AG20443 (cell line): ENCODE results near the gene M1AP.

Experiments
- DNase-seq: peaks from one replicate; pipeline ENCODE4 v3.0.0; 2012; ENCODE audit warnings: low spot score, mixed read lengths

Gene M1AP

DNA sequence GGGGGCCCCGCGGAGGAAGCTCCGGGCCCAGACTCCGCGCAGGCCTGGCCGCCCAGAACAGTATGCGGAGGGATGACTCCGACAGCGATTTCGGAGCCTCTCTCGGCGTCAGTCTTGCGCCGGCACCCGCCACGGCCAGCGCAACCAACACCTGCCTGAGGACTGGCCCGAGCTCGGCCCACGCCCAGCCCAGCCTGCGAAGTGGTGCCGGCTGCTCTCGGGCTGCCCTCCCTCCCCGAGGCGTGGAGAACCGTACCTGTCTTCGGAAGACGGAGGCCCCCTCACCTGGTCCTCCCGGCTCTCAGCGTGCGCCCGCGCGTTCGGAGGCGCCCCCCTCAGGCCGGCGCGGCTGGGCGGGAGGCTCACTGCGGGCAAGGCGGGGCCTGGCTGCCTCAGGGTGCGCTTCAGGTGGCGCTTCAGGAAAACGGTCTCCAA, at the start of gene M1AP:
M1AP (minus strand) TSS at position 322 of the 435 bp plus-strand sequence. CDS start 8,055 bp downstream, outside the sequence.
- DNase-seq: peak; percentile 18

- DNase-seq: no peak
Measured at GRCh38 chr2:74696829-74697228, 48.7 kb upstream of the M1AP start.

- no peak for DNase-seq
Measured at GRCh38 chr2:74695663-74696062, 47.5 kb upstream of the M1AP start.

GRCh38 chr2:74694281-74694680, 46.2 kb upstream of the M1AP start:
- DNase-seq: no peak

GRCh38 chr2:74693668-74694067, 45.5 kb upstream of the M1AP start:
- no peak for DNase-seq

GRCh38 chr2:74693213-74693612, 45.1 kb upstream of the M1AP start:
- DNase-seq: no peak

DNA sequence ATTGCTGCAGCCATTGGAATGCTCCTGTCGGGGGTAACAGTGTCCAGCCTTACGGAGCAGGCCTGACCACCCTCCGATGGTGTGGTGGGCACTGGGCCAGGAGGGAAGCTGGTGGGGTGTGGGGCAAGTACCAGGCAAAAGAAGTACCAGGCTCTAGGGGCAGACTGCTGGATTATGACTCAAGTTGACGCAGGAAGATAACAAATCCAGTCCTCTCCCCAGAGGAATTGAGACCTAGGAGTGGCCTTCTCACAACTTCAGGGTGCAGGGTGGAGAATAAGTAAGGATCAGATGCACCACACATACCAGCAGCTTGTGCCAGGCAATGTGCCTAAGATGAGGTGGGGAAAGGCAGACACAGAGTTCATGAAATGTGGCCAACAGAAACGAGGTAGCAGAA, 43.8 kb upstream of the M1AP start:
- no peak for DNase-seq

DNA sequence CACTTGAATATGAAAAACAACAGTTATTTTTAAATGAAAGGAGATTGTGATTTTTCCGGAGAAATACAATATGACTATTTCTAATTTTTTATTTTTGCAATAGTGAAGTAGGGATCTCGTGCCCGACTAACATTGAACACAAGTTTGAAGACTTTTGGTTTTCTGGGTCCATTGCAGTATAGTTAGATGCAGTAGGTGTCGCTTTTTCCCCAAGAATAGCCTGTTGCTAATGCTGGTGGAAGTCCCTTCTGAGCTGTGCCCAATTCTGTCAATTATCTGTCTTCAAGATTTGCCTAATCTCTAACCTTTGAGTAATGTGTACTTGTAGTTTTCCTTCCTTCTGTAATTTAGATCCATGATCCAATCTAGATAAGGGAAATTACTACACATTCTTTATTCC, 42.4 kb upstream of the M1AP start:
- peak; percentile 81 for DNase-seq

DNA sequence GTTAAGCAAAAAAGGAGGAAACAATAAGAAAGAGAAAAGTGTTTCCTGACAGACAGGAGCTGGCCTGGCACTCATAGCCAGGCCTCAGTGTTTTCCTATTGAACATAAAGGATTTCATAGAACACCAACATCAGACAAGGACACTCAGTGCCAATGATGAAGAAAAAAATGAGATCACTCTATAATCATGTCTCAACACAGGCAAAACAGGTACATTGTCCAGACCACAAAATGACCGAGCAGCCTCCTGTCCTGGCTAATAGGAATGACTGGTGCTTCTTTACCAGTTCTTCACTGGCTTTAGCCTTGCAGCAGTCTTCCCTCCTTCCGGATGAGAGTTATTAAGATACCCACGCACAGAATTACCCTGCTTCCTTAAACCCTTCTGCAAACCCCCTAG, 41.5 kb upstream of the M1AP start:
- DNase-seq: no peak

DNA sequence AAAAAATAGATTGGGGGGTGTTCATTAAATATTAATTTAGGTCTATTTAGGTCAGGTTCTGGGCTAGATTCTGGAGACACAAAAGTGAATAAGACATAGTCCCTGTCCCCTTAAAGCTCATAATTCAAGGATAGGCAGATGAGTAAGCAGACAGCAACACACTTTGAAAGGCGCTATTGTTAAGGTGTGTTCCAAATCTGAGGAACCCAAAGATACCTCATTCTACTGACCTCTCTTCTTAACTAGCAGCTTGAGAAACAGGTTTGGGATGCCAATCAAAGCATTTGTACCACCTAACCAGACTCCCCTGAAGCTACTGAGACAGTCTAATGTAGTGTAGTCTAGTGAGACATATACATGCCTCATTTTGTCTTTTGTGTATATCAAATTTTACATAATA, 40.8 kb upstream of the M1AP start:
- no peak for DNase-seq

- DNase-seq: no peak
Measured at GRCh38 chr2:74685408-74685807, 37.3 kb upstream of the M1AP start.

GRCh38 chr2:74682501-74682900, 34.4 kb upstream of the M1AP start:
- no peak for DNase-seq

DNA sequence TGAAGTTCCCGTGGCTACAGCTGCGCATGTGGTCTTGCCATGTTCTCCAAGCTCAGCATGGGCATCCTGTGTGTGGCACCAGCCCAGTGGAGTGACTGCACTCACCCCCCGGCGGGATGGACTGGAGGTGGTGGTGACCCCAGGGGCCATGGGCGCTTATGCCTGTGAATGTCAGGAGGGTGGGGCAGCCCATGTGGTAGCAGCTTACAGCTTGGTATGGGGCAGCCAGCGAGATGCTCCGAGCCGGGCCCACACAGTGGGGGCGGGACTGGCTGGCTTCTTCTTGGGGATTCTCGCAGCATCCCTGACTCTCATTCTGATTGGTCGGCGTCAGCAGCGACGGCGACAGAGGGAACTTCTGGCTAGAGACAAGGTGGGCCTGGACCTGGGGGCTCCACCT, 31.5 kb upstream of the M1AP start:
- DNase-seq: no peak

GRCh38 chr2:74676331-74676730, 28.2 kb upstream of the M1AP start:
- no peak for DNase-seq

DNA sequence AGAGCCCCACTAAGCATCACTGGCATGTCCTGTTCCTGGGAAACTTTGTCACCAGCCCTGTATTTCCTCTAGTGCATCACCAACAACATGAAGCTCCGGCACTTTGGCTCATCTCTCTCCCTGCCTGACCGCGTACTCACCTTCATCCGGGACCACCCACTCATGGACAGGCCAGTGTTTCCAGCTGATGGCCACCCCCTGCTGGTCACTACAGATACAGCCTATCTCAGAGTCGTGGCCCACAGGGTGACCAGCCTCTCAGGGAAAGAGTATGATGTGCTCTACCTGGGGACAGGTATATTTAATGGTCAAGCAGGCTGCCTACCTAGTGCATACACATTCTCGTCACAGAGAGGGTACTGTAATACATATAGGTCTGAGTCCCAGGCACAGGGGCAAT, 27.0 kb upstream of the M1AP start:
- no peak for DNase-seq

DNA sequence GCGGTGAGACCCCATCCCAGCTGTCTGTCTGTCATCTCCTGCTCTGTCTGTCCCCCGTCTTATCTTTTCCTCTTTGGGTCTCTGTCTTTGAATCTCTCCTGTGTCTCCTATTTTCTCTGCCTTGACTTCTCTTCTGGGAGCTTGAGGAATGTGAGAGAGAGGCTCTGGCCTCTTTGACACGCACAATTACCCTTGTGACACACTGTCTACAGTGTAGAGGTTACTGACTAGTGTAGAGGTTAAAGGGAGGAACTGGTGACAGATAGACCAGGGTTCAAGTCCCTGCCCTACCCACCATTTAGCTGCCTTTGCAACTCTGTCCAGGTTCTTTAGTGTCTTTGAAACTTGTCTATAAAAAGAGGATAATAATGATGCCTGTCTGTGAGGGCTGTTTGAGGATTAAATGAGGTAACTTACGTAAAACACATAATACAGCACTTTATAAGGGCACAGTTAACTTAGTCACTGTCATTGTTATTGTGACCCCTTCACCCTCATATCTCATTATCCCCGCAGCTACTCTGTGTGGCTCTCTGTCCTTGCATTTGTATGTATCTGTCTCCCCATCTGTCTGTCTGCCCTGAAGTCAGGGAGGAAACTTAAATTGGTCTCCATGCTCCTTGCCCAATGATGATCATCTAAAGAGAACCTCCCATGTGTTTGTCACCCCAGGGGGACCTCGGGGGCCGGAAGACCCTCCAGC, 25.8 kb upstream of the M1AP start:
- DNase-seq: no peak

- peak; percentile 49 for DNase-seq
Measured at GRCh38 chr2:74671479-74671878, 23.3 kb upstream of the M1AP start.

DNA sequence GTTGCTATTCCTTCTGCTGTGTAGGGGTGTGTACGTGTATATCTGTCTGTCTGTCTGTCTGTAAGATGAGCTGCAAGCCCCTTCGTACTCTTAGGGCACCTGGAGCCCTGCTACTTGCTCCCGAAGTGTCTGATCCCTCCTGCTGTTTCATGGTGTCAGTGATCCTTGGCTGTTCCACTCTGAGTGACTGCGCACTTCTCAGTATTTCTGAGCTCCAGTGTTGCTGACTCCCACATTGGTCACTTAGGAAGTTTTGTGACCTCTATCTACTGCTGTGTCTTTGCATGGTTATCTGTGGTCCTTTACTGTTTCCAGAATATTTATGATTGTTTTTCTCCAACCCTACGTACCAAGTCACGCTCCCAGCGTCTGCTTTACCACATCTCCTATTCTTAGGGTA, 22.1 kb upstream of the M1AP start:
- no peak for DNase-seq

DNA sequence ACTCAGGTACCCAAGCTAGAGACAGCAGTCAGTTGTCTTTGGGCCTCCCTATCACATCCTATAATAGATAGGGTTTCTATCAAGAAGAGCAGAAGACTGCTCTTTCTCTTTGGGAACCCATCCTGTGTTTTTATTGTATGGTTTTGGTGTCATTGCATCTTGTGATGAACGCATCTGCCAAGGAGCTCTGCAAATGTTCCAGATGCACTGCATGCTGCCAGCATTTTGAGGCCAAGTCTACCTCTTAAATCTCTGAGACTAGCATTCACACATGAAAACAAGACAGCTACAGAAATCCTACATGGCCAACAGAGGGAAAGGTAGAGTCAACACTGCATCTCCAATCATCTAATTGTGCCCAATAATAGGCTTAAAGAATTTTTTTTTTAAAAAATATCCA, 20.0 kb upstream of the M1AP start:
- no peak for DNase-seq

GRCh38 chr2:74659462-74659861, 11.3 kb upstream of the M1AP start:
- no peak for DNase-seq

GRCh38 chr2:74658516-74658915, 10.4 kb upstream of the M1AP start:
- DNase-seq: peak; percentile 85

DNA sequence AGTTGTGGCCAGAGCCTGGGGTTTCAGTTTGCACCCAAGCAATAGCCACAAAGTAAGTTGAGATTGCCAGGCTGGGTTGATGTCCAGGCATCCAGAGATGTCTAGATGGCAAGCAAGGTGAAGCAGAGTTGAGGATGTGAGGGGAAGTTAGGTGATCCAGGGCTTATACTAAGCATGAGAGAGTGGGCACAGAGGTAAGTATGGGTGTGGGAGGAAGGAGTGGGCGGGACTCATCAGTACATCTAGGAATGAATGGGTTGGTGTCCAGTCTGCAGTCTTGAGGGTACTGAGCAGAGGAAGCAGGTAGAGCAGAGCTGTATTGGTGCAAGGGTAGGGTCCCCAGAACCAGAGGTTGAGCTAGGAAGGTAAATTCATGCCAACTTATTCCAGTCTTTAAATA, 7.4 kb upstream of the M1AP start:
- no peak for DNase-seq

- DNase-seq: peak; percentile 98
Measured at GRCh38 chr2:74653985-74654882, 6.1 kb upstream of the M1AP start, which contains the start of gene SEMA4F. TSS of gene SEMA4F (plus strand) at chr2:74654247. CDS start at chr2:74654377, 130 bp downstream.
